ENCODE data around the gene C20orf204.

Gene C20orf204

DNA sequence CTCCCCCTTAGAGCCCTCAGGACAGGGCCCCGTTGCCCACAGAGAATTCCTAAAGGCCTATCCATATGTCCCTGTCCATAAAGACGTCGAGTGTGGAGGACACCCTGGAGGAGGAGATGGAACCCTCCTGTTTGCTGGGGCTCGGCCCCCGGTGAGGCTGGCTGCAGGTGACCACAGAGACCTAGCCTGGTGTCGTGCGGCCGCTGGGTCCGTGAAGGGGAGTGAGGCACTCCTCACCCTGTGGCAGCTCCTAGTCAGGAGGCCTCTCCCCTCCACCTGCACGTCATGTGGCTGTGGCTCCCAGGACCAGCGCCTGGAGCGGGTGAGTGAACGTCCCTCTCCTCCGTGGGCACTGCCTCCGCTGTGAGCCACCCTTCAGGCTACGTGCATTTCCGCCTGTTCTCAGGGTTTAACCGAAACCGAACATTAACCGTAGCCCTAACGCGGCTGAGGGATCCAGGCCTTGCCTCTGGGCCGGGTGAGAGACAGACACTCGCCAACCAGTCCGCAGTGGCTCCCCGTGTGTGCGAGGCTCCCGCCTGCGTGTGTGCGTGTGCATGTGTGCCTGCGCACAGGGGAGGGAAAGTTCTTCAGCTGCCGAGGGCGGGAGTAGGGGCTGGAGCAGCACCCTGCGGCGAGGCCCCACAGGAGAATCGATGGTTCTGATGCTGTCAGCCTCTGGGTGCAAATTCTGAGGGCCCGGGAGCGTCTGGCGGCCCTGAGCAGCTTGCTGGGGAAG, 21.1 kb downstream of the C20orf204 start:
- DNase-seq (ENCODE audit: low spot score), result no peak

DNA sequence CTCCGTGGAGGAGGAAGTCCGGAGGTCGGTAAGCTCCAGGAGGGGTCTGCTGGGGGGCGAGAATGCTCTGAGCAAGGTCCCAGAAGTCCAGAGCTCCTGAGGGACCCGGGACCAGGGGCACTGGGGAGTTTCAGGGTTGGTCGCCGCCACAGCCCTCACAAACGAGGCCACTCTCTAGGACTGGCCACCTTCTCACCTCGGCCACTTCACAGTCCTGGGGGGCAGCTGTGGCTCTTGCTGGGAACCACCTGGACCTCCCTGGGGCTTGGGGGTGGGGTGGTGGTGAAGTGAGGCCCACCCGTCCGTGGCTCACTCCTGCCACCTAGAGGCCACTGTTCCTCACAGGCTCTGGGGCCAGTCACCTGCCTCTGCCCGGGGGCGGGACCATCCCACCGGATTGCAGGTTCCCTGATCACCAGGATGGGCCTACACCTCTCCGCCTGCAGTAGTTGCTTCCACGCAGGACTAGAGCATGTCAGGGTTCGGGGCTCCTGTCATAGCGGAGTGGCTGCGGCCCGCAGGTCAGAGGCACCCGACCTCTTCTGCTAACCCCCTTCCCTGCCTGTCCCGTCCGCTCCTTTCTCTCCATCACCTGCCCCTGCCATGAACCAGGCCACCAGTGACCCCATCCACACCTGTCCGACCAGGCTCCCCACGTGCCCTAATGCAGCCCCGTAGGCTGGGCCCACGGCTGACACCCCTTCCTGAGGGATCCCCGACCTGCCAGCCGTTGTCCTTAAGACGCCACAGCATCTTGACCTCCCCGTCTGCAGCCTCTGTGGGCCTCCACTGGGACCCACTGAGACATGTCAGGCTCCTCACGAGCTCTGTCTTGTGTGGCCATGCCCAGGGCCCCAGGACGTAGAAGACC, 21.9 kb downstream of the C20orf204 start:
- peak; percentile 79 for DNase-seq (ENCODE audit: low spot score)

DNA sequence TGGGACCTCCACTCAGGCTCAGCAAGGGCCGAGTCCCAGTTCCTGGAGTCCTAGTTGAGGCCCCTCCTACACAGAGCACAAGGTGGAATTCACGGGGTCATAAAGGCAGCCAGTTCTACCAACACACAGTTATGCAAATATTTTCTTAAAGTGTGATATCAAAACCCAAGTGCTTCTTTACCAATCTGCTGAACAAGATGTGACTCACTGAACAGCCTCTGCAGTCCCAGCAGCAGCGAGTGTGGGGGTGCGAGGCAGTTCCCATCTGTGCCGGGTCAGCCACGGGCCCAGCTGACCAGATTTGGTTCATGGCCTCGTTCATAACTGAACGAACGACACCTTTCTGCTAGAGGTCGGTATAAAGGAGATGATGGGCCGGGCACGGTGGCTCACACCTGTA, 22.6 kb downstream of the C20orf204 start:
- DNase-seq (ENCODE audit: low spot score), result no peak

DNA sequence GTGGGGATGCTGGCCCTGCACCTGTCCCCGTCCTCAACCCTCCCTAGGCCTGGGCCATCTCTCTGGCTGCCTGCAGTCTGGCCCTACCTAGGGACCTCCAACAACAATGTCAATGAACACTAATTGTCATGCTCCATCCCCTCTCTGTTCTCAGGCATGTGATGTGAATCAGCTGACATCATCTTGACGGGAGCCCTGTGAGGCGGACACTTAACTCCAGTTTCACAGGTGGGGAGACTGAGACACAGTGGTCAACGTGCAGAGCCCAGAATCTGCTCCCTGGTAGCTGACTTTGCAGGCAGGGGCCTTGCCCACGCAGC, 26.3 kb downstream of the C20orf204 start:
- no peak for DNase-seq (ENCODE audit: low spot score)

DNA sequence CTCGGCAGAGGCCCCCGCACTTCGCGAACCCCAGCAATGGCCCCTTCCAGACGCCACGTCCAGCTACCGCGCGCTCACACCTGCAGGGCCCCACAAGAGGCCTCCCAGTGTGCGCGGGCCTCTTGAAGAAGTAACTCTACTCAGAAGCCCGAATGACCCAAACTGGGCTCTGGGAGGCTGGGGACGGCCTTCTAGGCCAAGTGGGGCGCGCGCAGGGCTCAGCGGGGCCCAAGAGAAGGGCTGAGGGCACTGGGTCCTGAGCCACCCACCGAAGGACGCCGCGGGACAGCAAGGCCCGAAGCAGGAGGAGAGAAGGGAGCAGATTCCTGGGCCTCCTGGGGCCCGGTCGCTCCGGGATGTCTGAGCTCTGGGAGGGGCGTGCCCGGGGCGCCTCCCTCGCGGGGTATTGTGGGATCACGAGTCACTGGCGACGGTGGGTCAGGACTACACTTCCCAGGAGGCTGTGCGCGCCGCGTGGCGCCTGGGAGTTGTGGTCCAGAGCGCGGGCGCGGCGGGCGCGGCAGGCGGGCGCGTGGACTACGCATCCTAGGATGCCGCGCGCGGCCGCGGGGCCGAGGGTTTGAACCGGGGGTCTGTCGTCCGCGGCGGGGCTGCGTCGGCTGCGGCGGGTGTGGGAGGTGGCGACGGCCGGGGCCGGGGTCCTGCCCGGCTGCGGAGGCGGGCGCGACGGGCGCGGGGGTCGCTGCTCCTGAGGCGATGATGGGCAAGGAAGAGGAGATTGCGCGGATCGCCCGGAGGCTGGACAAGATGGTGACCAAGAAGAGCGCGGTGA, 26.8 kb downstream of the C20orf204 start, which contains the start of gene TCEA2:
Gene TCEA2 (plus strand): TSS at position 603 of the 793 bp plus-strand sequence. CDS start 115 bp downstream, at position 718.
- peak; percentile 94 for DNase-seq (ENCODE audit: low spot score)

DNA sequence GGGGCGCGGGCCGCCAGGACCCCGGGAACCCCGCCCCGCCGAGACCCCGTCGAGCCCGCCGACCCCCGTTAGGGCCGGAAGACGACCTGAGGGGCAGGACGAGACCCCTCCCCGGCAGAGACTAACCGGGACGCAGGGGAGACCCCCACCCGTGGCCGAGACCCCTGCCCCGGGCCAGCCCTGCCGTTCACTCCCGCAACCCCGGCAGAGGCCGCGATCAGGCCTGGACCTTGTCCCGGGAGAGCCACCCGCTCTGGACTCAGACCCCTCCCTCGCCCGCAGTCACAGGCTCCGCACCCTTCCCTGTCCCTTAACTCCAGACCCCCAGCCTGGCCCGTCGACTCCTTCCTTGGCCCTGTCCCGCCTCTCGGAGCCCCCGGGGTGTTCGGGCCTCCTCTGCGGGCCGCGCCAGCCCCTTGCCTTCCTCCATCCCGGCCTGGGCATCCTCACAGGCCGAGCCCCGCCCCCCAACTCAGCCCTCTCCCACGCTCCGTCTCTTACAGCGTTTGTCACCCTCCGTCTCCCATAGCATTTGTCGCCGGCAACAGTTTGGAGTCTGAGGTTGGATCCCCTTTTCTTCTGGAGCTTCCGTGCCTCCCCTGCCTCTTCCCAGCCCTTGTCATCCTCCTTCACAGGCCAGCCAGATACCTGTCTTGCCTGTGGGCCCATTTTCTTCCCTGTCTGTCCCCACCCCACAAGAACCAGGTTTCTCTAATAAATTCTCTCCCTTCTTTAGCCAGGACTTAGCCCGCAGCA, 27.6 kb downstream of the C20orf204 start:
- no peak for DNase-seq (ENCODE audit: low spot score)

DNA sequence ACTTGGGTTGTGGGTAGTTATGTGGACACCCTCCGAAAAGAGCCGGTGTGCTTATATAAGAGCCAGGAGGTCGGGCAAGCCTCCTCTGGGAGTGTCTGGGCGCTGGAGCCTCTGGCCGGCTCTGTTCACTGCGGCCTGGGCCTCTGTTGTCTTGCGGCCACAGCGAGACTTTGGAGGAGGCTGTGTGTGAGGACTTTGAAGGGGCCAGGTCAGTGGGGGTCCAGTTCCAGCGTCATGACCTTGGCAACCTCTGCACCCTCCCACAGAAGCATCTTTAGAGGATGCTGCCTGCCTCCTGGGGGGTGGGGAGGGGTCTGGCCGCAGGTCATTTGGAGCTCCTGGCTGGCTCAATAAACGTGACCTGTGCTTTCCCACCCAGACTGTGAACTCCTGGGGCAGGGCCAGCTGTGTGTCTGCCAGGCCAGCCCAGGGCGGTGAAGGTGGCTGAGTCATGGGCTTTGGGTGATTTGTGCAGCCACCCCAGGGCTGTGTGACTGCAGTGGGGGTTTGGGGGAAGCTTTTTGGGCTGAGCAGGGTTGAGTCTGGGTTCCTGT, 28.2 kb downstream of the C20orf204 start:
- no peak for DNase-seq (ENCODE audit: low spot score)

DNA sequence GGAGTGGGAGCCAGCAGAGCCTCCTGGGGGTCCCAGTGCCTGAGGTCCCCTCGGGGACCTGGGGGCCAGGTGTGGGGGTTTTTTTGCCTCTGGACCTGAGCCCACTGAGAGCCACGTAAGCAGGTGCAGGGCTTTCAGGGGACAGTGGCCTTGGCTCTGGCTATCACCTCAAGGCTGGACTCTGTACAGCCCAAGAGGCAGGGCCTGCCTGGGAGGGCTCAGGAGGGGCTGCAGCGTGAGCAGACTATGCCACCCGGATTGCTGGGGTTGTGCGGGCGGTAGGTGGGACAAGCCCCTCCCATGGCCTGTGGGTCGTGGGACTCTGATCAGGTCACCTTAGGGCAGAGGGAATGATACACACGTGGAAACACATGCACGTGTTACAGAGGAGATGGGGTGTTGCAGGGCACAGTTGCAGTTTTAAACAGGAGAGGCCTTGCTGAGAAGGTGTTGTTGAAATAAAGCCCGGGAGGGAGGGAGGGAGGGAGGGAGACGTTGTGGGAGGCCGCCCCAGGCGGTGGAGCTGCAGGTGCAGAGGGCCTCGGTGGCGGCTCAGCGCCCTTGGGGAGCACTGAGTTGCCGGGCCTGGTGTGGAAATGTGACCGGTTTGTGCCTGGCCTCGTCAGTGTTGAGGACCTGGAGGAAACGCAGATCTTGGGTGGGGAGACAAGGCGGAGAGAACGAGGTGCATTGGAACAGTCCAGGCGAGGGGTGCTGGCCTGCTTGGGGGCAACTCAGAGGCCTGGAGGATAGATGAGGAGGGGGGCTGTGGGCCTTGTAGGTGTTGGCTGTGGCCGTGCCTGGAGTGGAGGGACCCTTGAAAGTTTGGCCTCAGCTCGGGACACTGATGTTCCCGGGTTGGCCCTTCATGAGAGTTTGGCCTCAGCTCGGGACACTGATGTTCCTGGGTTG, 29.3 kb downstream of the C20orf204 start:
- DNase-seq (ENCODE audit: low spot score), result no peak

DNA sequence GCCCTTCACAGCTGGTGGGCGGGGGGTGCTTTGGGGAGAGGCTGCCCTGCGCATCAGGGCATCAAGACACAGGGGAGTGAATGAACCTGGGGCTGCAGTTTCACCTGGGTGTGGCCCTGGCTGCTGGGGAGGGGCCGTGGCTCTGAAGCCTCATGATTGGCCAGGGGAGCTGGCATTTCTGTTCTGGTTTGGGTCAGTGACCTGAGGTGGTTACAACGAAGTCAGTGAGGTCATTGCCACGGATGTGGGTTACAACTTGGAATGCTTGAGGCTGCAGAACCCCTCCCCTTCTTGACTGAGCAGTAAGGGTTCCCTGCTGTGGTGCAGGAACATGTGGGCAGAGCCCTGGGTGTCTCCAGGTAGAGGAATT, 30.0 kb downstream of the C20orf204 start:
- DNase-seq (ENCODE audit: low spot score), result peak; percentile 61

DNA sequence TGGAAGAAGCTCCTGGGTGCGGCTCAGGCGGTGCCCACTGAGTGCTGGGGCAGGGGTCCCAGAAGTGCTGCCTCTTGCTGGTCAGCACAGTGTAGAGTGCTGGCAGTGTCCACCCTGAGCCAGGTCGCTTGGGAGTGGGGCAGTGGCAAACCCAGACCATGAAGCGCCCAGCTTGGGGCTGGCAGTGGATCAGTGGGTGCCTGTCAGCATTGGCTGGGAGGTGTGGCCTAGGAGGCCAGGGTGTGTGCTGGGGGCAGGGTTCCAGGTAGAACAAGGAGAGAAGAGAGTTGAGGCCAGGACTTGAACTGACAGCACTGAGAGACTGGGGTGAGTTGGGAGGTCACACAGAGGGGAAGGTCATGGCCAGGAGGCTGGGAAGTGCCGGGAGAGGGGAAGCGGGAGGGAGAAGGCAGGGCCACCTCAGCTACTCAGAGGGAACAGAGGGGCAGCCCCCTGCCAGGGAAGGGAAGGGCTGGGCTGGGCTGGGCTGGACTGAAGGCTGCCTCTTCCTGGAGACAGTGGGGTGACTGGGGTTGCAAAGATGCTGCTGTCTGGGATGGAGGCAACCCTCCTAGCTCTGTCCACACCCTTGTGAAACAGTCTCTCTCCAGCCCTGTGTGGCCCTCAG, 31.1 kb downstream of the C20orf204 start:
- no peak for DNase-seq (ENCODE audit: low spot score)

DNA sequence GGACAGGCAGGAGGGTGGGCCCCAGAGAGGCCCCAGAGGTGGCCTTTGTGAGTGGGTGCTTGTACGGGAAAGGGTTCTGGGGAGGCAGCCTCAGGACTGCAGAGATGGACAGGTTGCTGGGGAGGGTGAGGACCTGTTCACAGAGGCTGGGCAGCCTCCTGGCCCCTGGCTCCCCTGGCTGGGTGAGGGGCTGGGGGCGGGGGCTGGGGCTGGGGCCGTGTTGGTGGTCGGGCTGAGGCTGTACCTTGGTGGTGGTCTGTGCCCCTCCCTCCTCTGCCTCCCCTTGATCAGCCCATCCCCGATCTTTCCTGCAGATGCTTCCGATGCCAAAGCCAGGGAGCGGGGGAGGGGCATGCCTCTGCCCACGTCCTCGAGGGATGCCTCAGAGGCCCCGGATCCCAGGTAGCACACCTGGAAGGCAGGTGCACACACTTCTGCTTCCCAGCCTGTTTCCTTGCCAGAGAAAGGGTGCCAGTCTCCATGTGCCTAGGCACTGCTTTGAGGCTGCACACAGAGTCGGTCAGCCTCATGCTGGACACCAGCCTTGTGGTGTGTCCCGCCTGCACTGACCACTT, 31.8 kb downstream of the C20orf204 start:
- DNase-seq (ENCODE audit: low spot score), result no peak

DNA sequence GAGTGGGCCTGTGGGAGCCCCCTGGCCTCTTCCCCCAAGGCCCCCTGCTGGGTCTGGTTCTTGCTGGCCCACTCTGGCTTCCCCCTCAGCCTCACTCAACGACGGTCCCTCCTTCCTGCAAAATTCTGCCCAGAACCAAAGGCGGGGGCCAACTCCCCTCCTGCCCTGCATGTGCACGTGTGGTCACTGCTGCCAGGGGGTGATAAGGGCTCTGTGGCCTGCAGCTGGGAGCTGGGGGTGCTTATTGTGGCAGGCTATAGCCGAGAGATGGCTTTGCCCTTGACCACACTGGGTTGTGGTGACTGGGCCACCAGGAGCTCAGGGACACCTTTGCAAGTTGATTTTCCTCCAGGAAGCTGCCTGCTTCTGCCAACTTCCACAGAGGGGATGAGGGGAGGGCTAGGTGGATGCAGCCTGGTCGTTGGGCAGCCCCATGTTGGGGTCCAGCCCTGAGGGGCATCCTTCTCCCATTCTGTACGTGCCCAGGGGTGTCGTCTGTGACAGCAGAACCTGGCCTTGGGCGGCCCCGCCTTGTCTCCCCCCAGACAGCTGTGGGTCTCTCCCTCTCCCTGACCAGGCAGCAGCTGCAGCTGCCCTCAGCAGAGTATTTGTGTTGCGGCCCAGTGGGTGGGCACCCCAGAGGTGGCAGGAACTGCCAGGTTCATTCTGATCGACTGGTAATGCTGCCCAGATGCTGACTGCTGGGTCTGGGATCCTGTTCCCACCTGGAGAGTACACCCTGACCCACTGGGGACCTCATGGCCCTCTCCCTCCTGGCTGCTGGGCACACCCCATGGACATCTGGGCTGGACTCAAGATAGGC, 32.6 kb downstream of the C20orf204 start:
- DNase-seq (ENCODE audit: low spot score), result no peak

DNA sequence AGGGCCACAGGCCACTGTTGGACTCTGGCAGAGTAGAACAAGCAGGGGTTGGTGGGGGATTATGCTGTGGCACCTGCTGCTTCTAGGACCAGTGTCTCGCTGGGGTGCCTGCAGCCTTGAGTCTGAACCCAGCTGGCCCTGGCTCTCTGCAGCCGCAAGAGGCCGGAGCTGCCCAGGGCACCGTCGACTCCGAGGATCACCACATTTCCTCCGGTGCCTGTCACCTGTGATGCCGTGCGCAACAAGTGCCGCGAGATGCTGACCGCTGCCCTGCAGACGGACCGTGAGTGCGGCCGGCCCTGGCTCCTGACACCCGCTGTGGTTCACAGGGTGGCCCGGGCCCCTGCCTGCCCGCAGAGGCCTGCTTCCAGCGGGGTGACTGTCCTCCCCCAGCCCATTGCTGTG, 33.2 kb downstream of the C20orf204 start:
- DNase-seq (ENCODE audit: low spot score), result no peak

DNA sequence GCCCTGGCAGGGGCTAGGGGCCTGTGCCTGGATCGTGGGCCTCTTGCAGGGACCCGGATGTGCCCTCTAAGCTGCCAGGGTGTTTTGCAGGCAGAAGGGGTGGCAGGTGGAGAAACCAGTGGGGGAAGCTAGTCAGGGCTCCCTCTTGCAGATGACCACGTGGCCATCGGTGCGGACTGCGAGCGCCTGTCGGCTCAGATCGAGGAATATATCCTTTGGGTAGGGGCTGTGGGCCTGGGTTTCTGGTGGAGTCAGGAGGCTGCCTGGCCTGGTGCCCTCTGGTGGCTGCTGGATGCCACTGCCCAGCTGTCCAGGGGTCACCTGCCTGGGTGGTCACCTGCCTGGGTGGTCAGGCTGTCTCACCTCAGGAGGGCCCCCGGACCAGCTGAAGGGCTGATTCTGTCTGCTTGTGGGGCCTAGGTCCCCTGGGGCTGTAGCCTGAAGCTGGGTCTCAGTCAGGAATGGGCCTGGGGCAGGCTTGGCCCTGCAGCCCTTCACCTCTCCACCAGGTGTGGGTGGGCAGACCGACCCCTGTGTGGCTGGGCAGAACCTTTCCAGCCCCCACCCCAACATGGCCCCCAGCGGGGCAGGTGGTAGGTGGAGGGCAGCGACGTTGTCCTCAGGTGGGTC, 33.7 kb downstream of the C20orf204 start:
- peak; percentile 19 for DNase-seq (ENCODE audit: low spot score)

DNA sequence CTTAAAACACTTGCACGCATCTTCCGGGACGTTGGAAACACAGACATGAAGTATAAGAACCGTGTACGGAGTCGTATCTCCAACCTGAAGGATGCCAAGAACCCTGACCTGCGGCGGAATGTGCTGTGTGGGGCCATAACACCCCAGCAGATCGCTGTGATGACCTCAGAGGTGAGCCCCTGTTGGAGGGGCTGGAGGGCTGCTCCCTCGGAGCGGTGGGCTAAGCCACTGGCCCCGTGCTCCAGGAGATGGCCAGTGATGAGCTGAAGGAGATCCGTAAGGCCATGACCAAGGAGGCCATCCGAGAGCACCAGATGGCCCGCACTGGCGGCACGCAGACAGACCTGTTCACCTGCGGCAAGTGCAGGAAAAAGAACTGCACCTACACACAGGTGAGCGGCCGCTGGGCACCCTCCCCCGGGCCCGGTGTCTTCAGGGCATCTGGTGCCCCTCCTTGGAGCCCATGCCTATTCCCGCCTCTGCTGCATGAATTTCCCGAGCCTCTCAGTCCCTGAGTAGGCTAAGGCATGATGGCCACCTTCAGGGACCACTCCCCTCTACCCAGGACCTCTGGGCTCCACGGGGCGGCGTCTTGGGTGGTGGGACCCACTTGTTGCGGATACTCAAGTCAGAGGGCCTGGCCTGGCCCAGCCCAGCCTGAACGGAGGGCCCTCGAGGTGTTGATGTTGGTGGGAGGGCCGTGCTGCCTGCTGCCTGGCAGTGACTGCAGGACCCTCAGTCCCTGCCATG, 34.4 kb downstream of the C20orf204 start:
- no peak for DNase-seq (ENCODE audit: low spot score)

DNA sequence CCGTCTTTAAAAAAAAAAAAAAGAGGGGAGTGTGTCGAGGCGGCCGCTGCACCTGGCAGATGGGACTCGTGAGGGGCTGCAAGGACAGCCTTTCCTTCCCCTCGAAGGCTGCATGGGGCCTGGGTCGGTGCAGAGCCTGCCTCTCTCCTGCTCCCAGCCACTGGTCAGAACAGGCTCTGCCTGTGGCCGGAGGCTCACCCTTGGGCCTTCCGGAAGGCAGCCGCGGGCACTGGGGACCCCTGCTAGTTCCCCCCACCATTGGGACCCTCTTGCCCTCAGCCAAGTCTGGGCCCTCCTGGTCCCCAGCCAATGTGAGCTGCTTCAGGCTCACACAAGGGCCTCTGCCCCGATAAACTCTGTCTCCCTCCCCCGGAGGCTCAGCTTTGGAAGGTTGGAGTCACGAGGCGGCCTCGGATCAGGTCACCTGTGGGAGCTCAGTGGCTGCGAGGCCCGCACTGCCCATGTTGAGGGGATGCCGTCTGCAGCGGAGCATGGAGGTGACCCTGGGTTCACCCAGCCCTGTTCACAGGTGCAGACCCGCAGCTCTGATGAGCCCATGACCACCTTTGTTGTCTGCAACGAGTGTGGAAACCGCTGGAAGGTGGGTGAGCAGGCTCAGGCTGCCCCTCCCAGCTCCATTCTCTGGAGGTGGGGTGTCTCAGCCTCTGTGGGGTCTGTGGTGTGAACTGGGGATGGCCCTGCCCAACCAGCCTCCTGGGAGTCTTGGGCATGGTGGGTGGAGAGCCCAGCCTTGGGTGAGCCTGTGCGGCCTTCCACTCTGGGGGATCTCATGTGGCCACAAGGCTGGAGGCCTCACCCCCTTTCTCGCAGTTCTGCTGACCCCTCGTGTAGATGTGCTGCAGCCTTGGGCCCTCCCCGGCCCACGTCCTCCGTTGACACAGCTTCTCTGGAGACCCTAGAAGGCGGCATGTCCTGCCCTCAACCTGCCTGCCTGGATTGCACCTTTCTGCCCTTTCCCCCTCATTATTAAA, 35.7 kb downstream of the C20orf204 start:
- no peak for DNase-seq (ENCODE audit: low spot score)

All from CD4-positive, alpha-beta T cell treated with Interleukin-2 at 100 ng/mL for 4 hours (primary cell).